GM21717 (cell line): Measurements from ENCODE around the gene GPS2.
A peak's percentile ranks its signal among the peaks of the same experiment; 100 is the strongest.

Experiments
- ATAC-seq: cut with Tn5 transposase; IDR thresholded peaks from one replicate; pipeline ENCODE4 v1.9.1; 2021; ENCODE audit warnings: mild to moderate bottlenecking, moderate library complexity; ENCODE audit not compliant: unreplicated experiment

The GPS2 gene

DNA sequence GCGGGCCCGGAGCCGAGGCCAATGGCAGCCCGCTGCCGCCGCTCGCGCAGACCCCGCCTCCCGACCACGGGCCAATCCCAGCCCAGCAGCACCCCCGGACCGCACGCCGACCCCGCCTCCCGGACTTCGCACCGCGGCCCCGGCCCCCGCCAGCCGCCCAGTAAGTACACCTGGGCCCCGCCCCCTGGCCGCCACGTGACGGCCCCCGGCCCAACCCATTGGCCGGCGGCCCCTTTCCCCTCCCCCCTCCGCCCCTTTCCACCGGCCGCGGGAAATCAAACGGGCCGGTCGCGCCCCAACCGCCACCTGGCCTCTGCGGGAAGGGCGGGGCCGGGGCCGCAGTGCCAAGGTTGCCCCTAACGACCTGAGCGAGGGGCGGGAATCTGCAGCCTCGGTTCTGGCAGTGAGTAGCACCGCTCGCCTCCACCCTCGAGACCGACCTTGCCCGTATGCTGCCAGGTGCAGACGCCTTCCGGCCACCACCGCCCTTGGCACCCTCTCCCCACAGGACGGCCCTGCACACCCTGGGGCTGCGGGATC, 20.5 kb downstream of the GPS2 start, which contains the start of gene YBX2:
Gene YBX2, minus strand, starts transcription at position 26 of the 540 bp plus-strand sequence. CDS start 139 bp downstream, outside the sequence.
- ATAC-seq = no peak

DNA sequence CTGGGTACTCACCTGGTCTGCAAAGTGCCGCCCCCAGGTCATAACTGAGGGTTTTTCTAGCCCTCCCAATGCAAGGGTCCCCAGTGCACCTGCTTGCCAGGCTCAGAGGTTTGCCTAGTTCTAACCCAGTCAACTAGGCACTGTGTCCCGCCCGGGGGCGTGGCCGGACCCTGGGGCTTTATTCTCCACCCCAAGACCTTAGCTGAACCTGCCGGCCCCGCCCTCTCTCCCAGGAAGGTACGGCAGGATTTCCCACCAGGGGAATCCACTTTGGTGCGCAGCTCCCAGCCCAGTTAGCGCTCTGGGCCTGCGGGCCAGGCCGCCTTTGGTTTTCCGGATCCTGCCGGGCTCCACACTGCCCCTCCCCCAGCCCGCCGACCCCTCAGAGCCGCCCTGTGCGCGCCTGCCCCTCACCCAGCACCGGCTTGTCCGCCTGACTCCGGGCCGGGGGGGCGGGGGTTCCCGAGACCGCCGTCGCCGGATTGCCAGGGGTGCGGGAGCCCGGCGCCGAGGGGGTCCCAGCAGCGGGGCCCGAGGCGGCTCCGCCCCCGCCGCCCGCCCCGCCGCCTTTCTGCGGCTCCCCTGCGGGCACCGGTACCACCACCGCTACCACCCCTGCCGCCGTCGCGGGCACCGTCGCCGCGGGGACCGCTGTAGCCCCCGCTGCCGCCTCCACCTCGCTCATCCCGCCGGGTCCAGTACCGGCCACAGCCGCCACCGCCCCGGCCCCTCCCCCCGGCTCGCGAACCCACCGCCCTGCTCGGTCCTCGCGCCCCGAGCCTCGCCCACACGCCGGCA, 21.1 kb downstream of the GPS2 start:
- no peak for ATAC-seq

DNA sequence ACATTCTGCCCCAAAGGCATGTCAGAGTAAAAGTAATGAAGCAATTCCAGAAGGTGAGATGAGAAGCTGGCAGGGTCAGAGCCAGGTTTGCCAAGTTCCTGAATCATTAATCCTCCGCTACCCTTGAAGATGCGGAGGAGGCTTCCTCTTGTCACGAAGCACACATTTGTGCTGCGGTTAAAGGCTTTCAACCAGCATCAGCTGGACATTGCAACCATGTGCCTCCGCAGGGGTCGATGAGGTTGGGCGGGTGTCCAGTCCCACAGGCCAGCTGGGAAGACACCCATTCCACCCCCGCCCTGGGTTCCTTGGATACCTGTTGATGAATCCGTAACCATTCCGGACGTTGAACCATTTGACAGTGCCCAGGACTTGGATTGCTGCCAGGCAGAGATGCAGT, 22.0 kb downstream of the GPS2 start:
- no peak for ATAC-seq

- ATAC-seq = no peak
These were observed 22.4 kb downstream of the GPS2 start for GRCh38 chr17:7292729-7293128.

DNA sequence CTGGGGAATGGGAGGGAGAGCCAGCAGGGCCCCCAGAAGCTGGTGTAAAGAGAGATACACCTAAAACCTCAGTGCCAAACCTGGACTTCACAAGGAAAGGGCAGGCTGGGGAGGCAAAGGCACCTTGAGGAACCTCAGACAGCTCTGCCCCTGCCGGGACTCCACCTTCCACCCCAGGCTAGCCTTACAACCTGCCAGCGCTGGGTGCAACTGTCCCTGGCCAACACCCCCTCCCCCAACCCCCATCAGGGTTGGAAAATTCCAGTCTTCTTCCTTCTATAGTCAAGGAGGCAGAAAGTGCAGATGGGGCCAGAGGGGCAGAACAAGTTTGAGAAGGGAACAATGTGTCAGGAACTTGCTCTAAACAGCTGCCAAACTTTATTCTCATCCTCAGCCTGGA, 23.0 kb downstream of the GPS2 start:
- no peak for ATAC-seq

DNA sequence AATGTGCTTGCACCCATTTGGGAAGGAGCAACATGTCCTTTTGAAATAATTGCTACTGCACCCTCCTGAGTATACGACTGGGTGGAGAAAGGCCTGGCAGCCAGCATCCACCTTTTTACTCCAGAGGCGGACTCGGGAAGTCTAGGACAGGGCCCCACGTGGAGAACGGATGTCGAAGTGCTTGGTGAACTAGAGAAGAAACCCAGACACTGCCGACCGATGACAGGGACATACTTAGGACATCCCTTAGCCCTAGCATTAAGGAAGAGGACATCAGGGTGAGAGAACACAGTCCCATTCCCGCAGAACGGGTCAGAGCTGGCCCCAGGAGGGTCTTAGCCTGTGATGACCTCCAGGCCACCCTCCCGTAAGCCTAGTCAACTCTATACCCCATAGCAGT, 24.5 kb downstream of the GPS2 start:
- no peak for ATAC-seq

DNA sequence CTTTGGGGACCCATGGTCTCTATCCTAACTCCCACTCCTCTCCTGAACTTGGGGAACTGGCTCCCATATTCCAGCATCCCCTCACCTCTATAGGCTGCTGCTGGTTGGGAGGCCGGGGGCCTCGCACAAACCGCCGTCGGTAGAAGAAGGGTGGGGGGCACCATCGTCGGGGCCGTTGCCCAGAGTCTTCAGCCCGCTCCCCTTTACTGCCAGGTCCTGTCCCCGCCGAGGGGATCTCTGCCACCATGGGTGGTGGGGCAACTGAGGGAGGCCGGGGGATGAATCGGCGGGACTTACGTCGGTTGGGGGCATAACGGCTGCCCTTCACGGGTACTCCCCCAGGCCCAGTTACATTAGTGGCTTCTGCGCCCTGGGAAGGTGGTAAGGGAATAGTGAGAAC, 25.0 kb downstream of the GPS2 start:
- ATAC-seq = no peak

DNA sequence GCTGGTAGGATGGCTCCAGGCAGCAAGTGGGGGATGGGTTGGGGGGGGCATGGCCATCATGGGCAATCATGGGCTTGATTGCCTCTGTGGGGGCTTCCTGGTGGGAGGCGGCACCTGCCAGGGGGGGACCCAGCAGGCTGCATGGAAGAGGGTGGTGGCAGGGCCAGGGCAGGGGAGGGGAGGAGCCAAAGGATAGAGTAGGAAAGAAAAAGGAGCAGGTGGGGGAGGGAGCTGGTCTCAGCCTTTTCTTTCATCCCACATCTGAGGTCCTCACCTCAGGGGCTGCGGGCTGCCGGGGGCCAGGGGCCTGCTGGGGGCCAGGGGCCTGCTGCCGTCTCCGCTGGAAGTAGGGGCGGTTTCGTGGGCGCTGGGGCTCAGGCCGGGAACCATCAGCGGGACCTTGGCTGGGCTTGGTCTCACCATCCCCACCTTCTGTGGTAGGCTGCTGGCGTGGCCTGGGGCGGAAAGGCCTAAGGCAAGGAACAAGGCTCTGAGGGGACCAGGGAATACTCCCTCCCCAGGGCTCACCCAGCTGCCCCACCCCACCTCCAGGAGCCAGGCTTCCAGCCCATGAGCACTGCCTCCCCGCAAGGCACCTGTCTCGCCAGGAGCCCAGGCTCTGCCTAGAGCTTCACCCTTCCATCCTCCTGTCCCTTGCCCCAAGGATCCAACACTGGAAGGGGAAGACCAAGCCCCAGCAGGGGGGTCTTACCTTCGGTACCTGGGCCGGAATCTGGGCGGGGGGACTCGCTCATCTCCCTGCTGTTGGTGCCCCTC, 25.7 kb downstream of the GPS2 start:
- ATAC-seq = no peak

- ATAC-seq = no peak
These were observed 29.5 kb downstream of the GPS2 start for GRCh38 chr17:7285679-7286078.

DNA sequence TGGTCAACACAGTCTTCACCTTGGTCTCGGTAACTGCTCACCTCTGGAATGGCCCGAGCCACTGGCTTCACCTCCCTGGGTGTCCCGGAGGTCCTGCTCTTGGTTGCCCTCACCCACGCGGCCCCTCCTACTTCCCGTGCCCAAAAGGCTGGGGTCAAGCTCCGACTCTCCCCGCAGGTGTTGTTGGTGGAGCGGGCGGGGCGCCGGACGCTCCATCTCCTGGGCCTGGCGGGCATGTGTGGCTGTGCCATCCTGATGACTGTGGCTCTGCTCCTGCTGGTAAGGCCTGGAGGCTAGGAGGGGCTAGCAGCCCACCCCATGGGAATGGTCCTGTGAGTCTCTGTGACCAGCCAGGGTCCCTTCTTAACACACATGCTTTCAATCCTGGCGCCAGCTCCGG, 30.2 kb downstream of the GPS2 start:
- ATAC-seq = no peak

- no peak for ATAC-seq
These were observed 31.5 kb downstream of the GPS2 start for GRCh38 chr17:7283471-7284216.

- no peak for ATAC-seq
These were observed 32.3 kb downstream of the GPS2 start for GRCh38 chr17:7282752-7283321.

DNA sequence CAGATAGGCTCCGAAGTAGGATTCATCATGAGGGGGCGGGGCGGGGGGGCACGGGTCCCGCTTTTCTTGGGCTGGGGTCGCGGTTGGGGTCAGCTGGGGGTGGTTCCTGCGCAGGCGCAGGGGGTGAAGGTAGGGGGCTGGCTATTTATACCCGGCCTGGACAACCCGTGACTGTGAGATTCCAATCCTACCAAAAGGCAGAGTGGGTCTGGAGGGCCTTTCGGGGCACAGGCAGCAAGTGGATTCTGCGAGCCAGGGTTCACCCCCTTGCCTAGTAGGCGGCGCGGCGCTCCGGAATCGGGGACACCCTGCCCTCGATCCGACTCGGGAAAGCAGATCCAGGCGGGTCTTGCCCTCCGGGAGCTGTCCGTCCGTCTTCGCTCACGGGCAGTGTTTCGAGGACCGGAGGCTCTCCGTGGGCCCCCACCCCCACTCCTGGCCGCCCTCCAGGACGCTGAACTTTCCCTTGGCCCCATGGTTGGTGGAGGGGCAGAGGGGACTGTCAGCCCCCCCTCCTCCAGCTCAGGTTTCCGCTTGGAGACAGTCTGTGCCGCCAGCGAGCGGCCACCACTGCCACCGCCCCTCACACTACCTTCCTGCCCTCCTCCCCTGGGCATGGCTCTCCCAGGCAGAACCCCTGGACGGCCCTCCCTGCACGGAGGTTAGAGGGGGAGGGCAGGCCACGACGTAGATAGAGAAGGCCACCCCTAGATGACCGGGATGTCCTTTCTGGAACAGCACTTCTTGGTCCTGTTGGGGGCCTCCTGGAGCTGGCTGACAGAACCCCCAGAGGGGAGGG, 33.0 kb downstream of the GPS2 start:
- ATAC-seq = no peak

DNA sequence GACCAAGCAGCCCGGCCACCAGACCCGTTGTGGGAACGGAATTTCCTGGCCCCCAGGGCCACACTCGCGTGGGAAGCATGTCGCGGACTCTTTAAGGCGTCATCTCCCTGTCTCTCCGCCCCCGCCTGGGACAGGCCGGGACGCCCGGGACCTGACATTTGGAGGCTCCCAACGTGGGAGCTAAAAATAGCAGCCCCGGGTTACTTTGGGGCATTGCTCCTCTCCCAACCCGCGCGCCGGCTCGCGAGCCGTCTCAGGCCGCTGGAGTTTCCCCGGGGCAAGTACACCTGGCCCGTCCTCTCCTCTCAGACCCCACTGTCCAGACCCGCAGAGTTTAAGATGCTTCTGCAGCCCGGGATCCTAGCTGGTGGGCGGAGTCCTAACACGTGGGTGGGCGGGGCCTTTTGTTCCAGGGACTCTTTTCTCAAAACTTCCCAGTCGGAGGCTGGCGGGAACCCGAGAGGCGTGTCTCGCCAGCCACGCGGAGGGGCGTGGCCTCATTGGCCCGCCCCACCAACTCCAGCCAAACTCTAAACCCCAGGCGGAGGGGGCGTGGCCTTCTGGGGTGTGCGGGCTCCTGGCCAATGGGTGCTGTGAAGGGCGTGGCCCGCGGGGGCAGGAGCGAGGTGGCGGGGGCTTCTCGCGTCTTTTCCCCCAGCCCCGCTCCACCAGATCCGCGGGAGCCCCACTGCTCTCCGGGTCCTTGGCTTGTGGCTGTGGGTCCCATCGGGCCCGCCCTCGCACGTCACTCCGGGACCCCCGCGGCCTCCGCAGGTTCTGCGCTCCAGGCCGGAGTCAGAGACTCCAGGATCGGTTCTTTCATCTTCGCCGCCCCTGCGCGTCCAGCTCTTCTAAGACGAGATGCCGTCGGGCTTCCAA, 33.8 kb downstream of the GPS2 start, which contains the start of gene SLC2A4:
Gene SLC2A4, plus strand, starts transcription at position 645 of the 879 bp plus-strand sequence. Its CDS starts 217 bp downstream, at position 862.
- ATAC-seq = peak; percentile 69

- peak; percentile 44 for ATAC-seq
These were observed 34.6 kb downstream of the GPS2 start for GRCh38 chr17:7280519-7281073.

DNA sequence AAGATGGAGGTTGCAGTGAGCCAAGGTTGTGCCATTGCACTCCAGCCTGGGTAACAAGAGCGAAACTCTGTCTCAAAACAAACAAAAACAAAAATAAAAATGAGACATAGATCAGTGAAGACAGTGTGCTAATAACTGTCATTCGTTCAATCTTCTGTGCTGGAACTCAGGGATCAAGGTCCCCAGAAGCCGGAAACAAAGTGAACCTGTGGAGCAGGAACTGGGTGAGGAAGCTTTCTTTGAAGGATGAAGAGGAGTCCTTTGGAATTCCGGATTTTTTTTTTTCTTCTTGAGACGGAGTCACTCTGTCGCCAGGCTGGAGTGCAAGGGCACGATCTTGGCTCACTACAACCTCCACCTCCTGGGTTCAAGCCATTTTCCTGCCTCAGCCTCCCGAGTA, 35.7 kb downstream of the GPS2 start:
- no peak for ATAC-seq

- no peak for ATAC-seq
These were observed 48.4 kb downstream of the GPS2 start for GRCh38 chr17:7266784-7267183.

GRCh38 chr17:7263801-7264078, 51.4 kb downstream of the GPS2 start:
- no peak for ATAC-seq
